HEK293T (cell line): ENCODE measurements around the gene ELL.

ENCODE experiments used
- CTCF ChIA-PET: fragments of 350-600 bp; formaldehyde crosslinking; extraction: SDS; loops from one replicate; lab custom pipeline; 2021; ENCODE audit warnings: antibody characterized with exemption, inconsistent platforms; lab: Yijun Ruan, JAX
- POLR2A ChIA-PET: fragments of 350-600 bp; formaldehyde crosslinking; extraction: SDS; loops from one replicate; lab custom pipeline; 2020; ENCODE audit warnings: antibody characterized with exemption, inconsistent platforms; lab: Yijun Ruan, JAX
- DNase-seq: peaks from one replicate; pipeline ENCODE4 v3.0.0; 2012; ENCODE audit warnings: mixed read lengths; ENCODE audit errors: extremely low spot score
- ARNT ChIP-seq: fragments of 450-650 bp; IDR thresholded peaks from 2 replicates; pipeline ENCODE4 v1.6.1; 2017; ENCODE audit warnings: mild to moderate bottlenecking
- BHLHE40 ChIP-seq: fragments of 450-650 bp; IDR thresholded peaks from 2 replicates; pipeline ENCODE4 v1.6.1; 2016; ENCODE audit warnings: mild to moderate bottlenecking, moderate library complexity, borderline replicate concordance
- CTBP1 ChIP-seq: fragments of 450-650 bp; IDR thresholded peaks from 2 replicates; pipeline ENCODE4 v1.6.1; 2016; ENCODE audit warnings: borderline replicate concordance
- ELF4 ChIP-seq: fragments of 450-650 bp; IDR thresholded peaks from 2 replicates; pipeline ENCODE4 v1.6.1; 2017; ENCODE audit warnings: antibody characterized with exemption
- FOXA1 ChIP-seq: fragments of 450-650 bp; IDR thresholded peaks from 2 replicates; pipeline ENCODE4 v1.6.1; 2016; ENCODE audit warnings: mild to moderate bottlenecking
- FOXK2 ChIP-seq: fragments of 450-650 bp; IDR thresholded peaks from 2 replicates; pipeline ENCODE4 v1.6.1; 2016; ENCODE audit warnings: mild to moderate bottlenecking
- FOXM1 ChIP-seq: fragments of 450-650 bp; IDR thresholded peaks from 2 replicates; pipeline ENCODE4 v1.6.1; 2017; ENCODE audit warnings: mild to moderate bottlenecking, borderline replicate concordance
- HDGF ChIP-seq: fragments of 450-650 bp; IDR thresholded peaks from 2 replicates; pipeline ENCODE4 v1.6.1; 2017; ENCODE audit warnings: antibody characterized with exemption, borderline replicate concordance
- L3MBTL2 ChIP-seq: fragments of 450-650 bp; conservative IDR thresholded peaks from 2 replicates; pipeline ENCODE4 v1.6.1; 2016; ENCODE audit warnings: mild to moderate bottlenecking
- LEF1 ChIP-seq: fragments of 450-650 bp; IDR thresholded peaks from 2 replicates; pipeline ENCODE4 v1.6.1; 2017; ENCODE audit warnings: mild to moderate bottlenecking, borderline replicate concordance
- NFRKB ChIP-seq: fragments of 450-650 bp; IDR thresholded peaks from 2 replicates; pipeline ENCODE4 v1.6.1; 2016; ENCODE audit warnings: mild to moderate bottlenecking, moderate library complexity
- PKNOX1 ChIP-seq: fragments of 450-650 bp; IDR thresholded peaks from 2 replicates; pipeline ENCODE4 v1.6.1; 2016
- SP1 ChIP-seq: fragments of 450-650 bp; IDR thresholded peaks from 2 replicates; pipeline ENCODE4 v1.6.1; 2017
- SUZ12 ChIP-seq: fragments of 450-650 bp; IDR thresholded peaks from 2 replicates; pipeline ENCODE4 v1.6.1; 2016; ENCODE audit warnings: mild to moderate bottlenecking
- TARDBP ChIP-seq: fragments of 450-650 bp; IDR thresholded peaks from 2 replicates; pipeline ENCODE4 v1.6.1; 2016
- ZNF384 ChIP-seq: fragments of 450-650 bp; IDR thresholded peaks from 2 replicates; pipeline ENCODE4 v1.6.1; 2016

Gene ELL

GRCh38 chr19:18538115-18538514, 16.2 kb upstream of the ELL start:
- CTCF ChIA-PET: no interaction called here
- DNase-seq: no peak
- TF ChIP-seq TARDBP (no peak), FOXK2 (no peak), ZNF384 (no peak), FOXM1 (no peak), SP1 (no peak), L3MBTL2 (no peak), HDGF (no peak), ARNT (no peak), FOXA1 (no peak), PKNOX1 (no peak), CTBP1 (no peak)
- POLR2A ChIA-PET: interaction anchor here (1.0 kb wide), 1 partner anchor 11 kb away, joined by 5 read pairs; no protein-coding TSS in a partner anchor

- CTCF ChIA-PET: no interaction called here
- no peak for DNase-seq
- TF ChIP-seq SP1: no peak
- TF ChIP-seq FOXM1: no peak
- TF ChIP-seq FOXK2: no peak
- TF ChIP-seq ELF4: no peak
- no peak for TF ChIP-seq HDGF
- no peak for TF ChIP-seq SUZ12
- no peak for TF ChIP-seq L3MBTL2
- no peak for TF ChIP-seq PKNOX1
- no peak for TF ChIP-seq ZNF384
- TF ChIP-seq NFRKB: no peak
- no peak for TF ChIP-seq LEF1
- no peak for TF ChIP-seq TARDBP
- TF ChIP-seq ARNT: no peak
- TF ChIP-seq BHLHE40: no peak
- POLR2A ChIA-PET: no interaction called here
Measured at GRCh38 chr19:18537431-18537830, 15.6 kb upstream of the ELL start.

- CTCF ChIA-PET: no interaction called here
Measured at GRCh38 chr19:18536475-18536874, 14.6 kb upstream of the ELL start.

GRCh38 chr19:18533058-18533457, 11.2 kb upstream of the ELL start:
- TF ChIP-seq LEF1: no peak
- no peak for TF ChIP-seq CTBP1
- no peak for TF ChIP-seq FOXK2
- TF ChIP-seq L3MBTL2: no peak
- no peak for TF ChIP-seq HDGF
- ChIA-PET POLR2A (no interaction called here), CTCF (no interaction called here)
- DNase-seq: no peak

More at GRCh38 chr19:18536475-18536874, 14.6 kb upstream of the ELL start:
- DNase-seq: no peak
- TF ChIP-seq ZNF384: no peak
- TF ChIP-seq FOXM1: no peak
- no peak for TF ChIP-seq L3MBTL2
- TF ChIP-seq LEF1: no peak
- POLR2A ChIA-PET: interaction anchor here (1.1 kb wide), 1 partner anchor 21 kb away, joined by 3 read pairs; no protein-coding TSS in a partner anchor

- POLR2A ChIA-PET: interaction anchor here (0.6 to 1.3 kb wide), 2 partner anchors 10 to 144 kb away, joined by 4 read pairs; partner anchors contain the start of gene ELL
- no peak for TF ChIP-seq L3MBTL2
- no peak for TF ChIP-seq PKNOX1
- no peak for TF ChIP-seq ARNT
- no peak for TF ChIP-seq ELF4
- TF ChIP-seq CTBP1: no peak
- no peak for TF ChIP-seq FOXK2
- TF ChIP-seq ZNF384: no peak
- no peak for TF ChIP-seq NFRKB
- no peak for TF ChIP-seq SP1
- no peak for TF ChIP-seq TARDBP
- no peak for TF ChIP-seq SUZ12
- no peak for TF ChIP-seq HDGF
- no peak for TF ChIP-seq LEF1
- TF ChIP-seq FOXM1: no peak
- no peak for TF ChIP-seq BHLHE40
- no peak for TF ChIP-seq FOXA1
- no peak for DNase-seq
- CTCF ChIA-PET: no interaction called here
Measured at GRCh38 chr19:18532168-18532890, 10.5 kb upstream of the ELL start.

- no peak for DNase-seq
- CTCF ChIA-PET: no interaction called here
- TF ChIP-seq FOXA1 (no peak), PKNOX1 (no peak), FOXK2 (no peak), HDGF (no peak), BHLHE40 (no peak), CTBP1 (no peak)
- POLR2A ChIA-PET: interaction anchor here (0.6 to 1.3 kb wide), 2 partner anchors 9 to 144 kb away, joined by 4 read pairs; partner anchors contain the start of gene ELL
Measured at GRCh38 chr19:18531485-18531884, 9.6 kb upstream of the ELL start.
